ENCODE measurements around the gene ITGA2. TPM values are rescaled to one million over a fixed set of nuclear protein-coding genes. Genes with fewer than 3 reads are reported as not detected.

ITGA2 gene
- total and polyA plus RNA-seq, 2 of the 8 experiments (the other 6 are each of a cell fraction or from before 2014, with no cell fraction given) = 1.4 to 7.7 TPM

GRCh38 chr5:52981507-52981906, 7.6 kb upstream of the ITGA2 start (continued):
- TF ChIP-seq, protein P1, sequence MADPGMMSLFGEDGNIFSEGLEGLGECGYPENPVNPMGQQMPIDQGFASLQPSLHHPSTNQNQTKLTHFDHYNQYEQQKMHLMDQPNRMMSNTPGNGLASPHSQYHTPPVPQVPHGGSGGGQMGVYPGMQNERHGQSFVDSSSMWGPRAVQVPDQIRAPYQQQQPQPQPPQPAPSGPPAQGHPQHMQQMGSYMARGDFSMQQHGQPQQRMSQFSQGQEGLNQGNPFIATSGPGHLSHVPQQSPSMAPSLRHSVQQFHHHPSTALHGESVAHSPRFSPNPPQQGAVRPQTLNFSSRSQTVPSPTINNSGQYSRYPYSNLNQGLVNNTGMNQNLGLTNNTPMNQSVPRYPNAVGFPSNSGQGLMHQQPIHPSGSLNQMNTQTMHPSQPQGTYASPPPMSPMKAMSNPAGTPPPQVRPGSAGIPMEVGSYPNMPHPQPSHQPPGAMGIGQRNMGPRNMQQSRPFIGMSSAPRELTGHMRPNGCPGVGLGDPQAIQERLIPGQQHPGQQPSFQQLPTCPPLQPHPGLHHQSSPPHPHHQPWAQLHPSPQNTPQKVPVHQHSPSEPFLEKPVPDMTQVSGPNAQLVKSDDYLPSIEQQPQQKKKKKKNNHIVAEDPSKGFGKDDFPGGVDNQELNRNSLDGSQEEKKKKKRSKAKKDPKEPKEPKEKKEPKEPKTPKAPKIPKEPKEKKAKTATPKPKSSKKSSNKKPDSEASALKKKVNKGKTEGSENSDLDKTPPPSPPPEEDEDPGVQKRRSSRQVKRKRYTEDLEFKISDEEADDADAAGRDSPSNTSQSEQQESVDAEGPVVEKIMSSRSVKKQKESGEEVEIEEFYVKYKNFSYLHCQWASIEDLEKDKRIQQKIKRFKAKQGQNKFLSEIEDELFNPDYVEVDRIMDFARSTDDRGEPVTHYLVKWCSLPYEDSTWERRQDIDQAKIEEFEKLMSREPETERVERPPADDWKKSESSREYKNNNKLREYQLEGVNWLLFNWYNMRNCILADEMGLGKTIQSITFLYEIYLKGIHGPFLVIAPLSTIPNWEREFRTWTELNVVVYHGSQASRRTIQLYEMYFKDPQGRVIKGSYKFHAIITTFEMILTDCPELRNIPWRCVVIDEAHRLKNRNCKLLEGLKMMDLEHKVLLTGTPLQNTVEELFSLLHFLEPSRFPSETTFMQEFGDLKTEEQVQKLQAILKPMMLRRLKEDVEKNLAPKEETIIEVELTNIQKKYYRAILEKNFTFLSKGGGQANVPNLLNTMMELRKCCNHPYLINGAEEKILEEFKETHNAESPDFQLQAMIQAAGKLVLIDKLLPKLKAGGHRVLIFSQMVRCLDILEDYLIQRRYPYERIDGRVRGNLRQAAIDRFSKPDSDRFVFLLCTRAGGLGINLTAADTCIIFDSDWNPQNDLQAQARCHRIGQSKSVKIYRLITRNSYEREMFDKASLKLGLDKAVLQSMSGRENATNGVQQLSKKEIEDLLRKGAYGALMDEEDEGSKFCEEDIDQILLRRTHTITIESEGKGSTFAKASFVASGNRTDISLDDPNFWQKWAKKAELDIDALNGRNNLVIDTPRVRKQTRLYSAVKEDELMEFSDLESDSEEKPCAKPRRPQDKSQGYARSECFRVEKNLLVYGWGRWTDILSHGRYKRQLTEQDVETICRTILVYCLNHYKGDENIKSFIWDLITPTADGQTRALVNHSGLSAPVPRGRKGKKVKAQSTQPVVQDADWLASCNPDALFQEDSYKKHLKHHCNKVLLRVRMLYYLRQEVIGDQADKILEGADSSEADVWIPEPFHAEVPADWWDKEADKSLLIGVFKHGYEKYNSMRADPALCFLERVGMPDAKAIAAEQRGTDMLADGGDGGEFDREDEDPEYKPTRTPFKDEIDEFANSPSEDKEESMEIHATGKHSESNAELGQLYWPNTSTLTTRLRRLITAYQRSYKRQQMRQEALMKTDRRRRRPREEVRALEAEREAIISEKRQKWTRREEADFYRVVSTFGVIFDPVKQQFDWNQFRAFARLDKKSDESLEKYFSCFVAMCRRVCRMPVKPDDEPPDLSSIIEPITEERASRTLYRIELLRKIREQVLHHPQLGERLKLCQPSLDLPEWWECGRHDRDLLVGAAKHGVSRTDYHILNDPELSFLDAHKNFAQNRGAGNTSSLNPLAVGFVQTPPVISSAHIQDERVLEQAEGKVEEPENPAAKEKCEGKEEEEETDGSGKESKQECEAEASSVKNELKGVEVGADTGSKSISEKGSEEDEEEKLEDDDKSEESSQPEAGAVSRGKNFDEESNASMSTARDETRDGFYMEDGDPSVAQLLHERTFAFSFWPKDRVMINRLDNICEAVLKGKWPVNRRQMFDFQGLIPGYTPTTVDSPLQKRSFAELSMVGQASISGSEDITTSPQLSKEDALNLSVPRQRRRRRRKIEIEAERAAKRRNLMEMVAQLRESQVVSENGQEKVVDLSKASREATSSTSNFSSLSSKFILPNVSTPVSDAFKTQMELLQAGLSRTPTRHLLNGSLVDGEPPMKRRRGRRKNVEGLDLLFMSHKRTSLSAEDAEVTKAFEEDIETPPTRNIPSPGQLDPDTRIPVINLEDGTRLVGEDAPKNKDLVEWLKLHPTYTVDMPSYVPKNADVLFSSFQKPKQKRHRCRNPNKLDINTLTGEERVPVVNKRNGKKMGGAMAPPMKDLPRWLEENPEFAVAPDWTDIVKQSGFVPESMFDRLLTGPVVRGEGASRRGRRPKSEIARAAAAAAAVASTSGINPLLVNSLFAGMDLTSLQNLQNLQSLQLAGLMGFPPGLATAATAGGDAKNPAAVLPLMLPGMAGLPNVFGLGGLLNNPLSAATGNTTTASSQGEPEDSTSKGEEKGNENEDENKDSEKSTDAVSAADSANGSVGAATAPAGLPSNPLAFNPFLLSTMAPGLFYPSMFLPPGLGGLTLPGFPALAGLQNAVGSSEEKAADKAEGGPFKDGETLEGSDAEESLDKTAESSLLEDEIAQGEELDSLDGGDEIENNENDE (IDR thresholded peaks at IDR 0.05; ENCODE audit: insufficient replicate concordance, low read length) = no peak
- TF ChIP-seq CBX8 (IDR thresholded peaks at IDR 0.05; ENCODE audit: borderline replicate concordance, low read depth, low read length) (no peak), SIX5 (IDR thresholded peaks at IDR 0.05; ENCODE audit: low read depth, low read length) (no peak), CTBP2 (IDR thresholded peaks at IDR 0.05; ENCODE audit: borderline replicate concordance, insufficient read depth, insufficient read length, low read length) (no peak), ASH2L (IDR thresholded peaks at IDR 0.05; ENCODE audit: low read length) (no peak), SIRT6 (IDR thresholded peaks at IDR 0.05; ENCODE audit: low read length) (no peak), SP4 (IDR thresholded peaks at IDR 0.05; ENCODE audit: low read length) (no peak), EGR1 (IDR thresholded peaks at IDR 0.05; ENCODE audit: borderline replicate concordance, low read depth, low read length) (no peak)

All from H1 (cell line).